GM23248 (cell line): ENCODE results near the gene MAB21L3.

Source experiments
- EZH2 ChIP-seq: fragments of 200-600 bp; sonication (generic); IDR thresholded peaks from 2 replicates; pipeline ENCODE4 v1.6.1; 2018; ENCODE audit warnings: antibody characterized with exemption, mild to moderate bottlenecking; ENCODE audit not compliant: insufficient read depth, poor library complexity, severe bottlenecking
- EZH2phosphoT487 ChIP-seq: fragments of 200-600 bp; sonication (generic); IDR thresholded peaks from 2 replicates; pipeline ENCODE4 v1.6.1; 2018; ENCODE audit warnings: antibody characterized with exemption, moderate library complexity, mild to moderate bottlenecking, low read depth; ENCODE audit not compliant: insufficient read depth

DNA sequence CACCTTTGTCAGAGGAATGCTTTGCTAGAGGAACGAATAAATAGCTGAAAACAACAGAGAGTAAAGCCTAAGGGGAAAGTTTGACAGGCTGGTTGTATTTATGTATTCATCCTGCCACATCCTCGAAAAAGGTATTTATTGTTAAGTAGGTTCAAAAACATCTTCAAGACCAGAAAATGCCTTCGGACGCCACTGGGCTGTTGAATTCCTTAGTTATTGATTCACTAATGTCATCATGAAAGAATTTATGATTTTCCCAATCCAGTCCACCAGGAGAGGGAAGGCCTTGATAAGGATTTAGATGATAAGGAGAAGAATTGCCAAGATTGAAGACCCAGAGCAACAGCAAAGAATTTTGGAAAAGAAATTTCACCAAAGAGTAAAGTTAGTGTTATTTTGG, 35.2 kb upstream of the MAB21L3 start:
- TF ChIP-seq EZH2 = no peak
- no peak for TF ChIP-seq EZH2phosphoT487
